Measurements from ENCODE around the gene ATP6V1B1. TPM values are rescaled to one million over a fixed set of nuclear protein-coding genes. Genes with fewer than 3 reads are reported as not detected.

The ATP6V1B1 gene
- total RNA-seq, 1 experiment from 2014 or later, result not detected

- TF ChIP-seq TEAD1 (CRISPR knock-in tag; IDR thresholded peaks at IDR 0.05) (no peak), NR3C1 (CRISPR knock-in tag; conservative IDR thresholded peaks at IDR 0.05; ENCODE audit: low read depth) (no peak), GABPB1 (CRISPR knock-in tag; IDR thresholded peaks at IDR 0.05) (no peak), ZNF423 (CRISPR knock-in tag; IDR thresholded peaks at IDR 0.05) (no peak), NFATC4 (CRISPR knock-in tag; IDR thresholded peaks at IDR 0.05) (no peak), ATF6 (CRISPR knock-in tag; IDR thresholded peaks at IDR 0.05) (no peak), FOXK1 (CRISPR knock-in tag; IDR thresholded peaks at IDR 0.05) (no peak), RELA (CRISPR knock-in tag; IDR thresholded peaks at IDR 0.05; ENCODE audit: borderline replicate concordance) (no peak), ZNF232 (CRISPR knock-in tag; IDR thresholded peaks at IDR 0.05) (no peak), SP1 (CRISPR knock-in tag; conservative IDR thresholded peaks at IDR 0.05) (no peak), ZNF396 (CRISPR knock-in tag; IDR thresholded peaks at IDR 0.05; ENCODE audit: borderline replicate concordance) (no peak), SOX15 (CRISPR knock-in tag; IDR thresholded peaks at IDR 0.05) (no peak)
- TF ChIP-seq, protein P1, sequence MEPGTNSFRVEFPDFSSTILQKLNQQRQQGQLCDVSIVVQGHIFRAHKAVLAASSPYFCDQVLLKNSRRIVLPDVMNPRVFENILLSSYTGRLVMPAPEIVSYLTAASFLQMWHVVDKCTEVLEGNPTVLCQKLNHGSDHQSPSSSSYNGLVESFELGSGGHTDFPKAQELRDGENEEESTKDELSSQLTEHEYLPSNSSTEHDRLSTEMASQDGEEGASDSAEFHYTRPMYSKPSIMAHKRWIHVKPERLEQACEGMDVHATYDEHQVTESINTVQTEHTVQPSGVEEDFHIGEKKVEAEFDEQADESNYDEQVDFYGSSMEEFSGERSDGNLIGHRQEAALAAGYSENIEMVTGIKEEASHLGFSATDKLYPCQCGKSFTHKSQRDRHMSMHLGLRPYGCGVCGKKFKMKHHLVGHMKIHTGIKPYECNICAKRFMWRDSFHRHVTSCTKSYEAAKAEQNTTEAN (CRISPR knock-in tag; IDR thresholded peaks at IDR 0.05), result no peak
- Mint-ChIP-seq H3K27ac (no peak overlapping the region), H3K9me3 (no peaks in the 10 kb centered on the region), H3K36me3 (no peaks in the 10 kb centered on the region), H3K4me3 (peak overlapping the region; percentile 4; the same call in 1 of the 2 replicates), H3K4me1 (peaks cover 47% of the 10 kb centered on the region), H3K27me3 (ENCODE audit: low read depth) (peaks cover 100% of the 10 kb centered on the region)
- CTCF ChIA-PET, result interaction anchor here (0.6 to 2.1 kb wide), 6 partner anchors 10 to 80 kb away, joined by 3 to 5 read pairs (median 3); no protein-coding TSS in a partner anchor
- POLR2A ChIA-PET, result no interaction called here
- DNase-seq (ENCODE audit: low spot score), result peak; percentile 62
- ATAC-seq, result no peak; the same call in 1 of the 2 replicates
Measured at GRCh38 chr2:70904371-70905216, 31.1 kb upstream of the ATP6V1B1 start.

DNA sequence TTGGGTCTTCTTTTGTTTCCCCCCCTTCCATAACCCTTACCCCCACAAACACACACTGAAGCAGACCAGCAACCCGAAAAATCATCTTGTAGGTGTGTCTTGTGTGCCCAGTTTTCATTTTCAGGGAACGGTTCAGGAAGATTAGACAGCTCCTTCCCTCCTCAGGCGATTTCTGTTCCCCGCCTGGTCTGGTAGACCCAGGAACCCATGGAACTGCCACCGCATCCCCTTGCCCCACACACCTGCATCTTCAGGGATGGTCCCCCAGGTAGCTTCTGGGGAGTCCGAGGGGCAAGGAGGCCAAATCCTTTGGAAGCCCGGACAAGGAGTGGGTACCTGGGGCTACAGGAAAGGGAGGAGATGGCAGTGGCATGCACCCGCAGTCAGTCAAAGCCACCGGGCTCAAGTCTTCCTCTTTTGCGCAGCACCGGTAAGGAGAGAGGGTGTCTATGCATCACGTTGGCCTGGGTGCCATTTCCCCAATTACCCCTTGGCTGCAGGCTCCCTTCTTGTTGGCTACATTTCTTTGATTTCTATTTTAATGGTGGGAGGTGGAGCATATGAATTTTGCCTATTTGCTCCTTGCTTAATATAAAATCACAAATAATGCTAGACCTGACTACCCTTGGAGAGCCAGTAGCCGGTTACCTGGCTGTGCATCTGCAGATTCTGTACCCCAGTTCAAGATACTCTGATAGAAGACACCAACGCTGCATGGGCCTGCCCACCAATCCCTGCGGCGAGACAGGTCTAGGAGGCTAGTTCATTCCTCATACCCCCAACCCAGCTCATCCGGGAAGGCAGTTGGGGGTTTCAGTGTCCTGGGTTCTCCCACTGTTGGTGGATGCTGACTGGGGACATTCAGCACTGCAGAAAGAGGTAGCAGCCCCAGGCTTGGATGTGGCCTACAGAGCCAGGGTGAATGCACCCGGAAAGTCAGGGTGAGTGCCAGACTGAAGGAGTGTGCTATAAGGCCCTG is 30.0 kb upstream of the ATP6V1B1 start:
- DNase-seq (ENCODE audit: low spot score), result no peak
- TF ChIP-seq CBFB (CRISPR knock-in tag; IDR thresholded peaks at IDR 0.05; ENCODE audit: low read depth) (no peak), ZNF512 (CRISPR knock-in tag; IDR thresholded peaks at IDR 0.05; ENCODE audit: borderline replicate concordance) (no peak), USF2 (CRISPR knock-in tag; IDR thresholded peaks at IDR 0.05) (no peak)
- TF ChIP-seq, protein P2, sequence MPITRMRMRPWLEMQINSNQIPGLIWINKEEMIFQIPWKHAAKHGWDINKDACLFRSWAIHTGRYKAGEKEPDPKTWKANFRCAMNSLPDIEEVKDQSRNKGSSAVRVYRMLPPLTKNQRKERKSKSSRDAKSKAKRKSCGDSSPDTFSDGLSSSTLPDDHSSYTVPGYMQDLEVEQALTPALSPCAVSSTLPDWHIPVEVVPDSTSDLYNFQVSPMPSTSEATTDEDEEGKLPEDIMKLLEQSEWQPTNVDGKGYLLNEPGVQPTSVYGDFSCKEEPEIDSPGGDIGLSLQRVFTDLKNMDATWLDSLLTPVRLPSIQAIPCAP (CRISPR knock-in tag; IDR thresholded peaks at IDR 0.05), result no peak
- TF ChIP-seq, protein P3, sequence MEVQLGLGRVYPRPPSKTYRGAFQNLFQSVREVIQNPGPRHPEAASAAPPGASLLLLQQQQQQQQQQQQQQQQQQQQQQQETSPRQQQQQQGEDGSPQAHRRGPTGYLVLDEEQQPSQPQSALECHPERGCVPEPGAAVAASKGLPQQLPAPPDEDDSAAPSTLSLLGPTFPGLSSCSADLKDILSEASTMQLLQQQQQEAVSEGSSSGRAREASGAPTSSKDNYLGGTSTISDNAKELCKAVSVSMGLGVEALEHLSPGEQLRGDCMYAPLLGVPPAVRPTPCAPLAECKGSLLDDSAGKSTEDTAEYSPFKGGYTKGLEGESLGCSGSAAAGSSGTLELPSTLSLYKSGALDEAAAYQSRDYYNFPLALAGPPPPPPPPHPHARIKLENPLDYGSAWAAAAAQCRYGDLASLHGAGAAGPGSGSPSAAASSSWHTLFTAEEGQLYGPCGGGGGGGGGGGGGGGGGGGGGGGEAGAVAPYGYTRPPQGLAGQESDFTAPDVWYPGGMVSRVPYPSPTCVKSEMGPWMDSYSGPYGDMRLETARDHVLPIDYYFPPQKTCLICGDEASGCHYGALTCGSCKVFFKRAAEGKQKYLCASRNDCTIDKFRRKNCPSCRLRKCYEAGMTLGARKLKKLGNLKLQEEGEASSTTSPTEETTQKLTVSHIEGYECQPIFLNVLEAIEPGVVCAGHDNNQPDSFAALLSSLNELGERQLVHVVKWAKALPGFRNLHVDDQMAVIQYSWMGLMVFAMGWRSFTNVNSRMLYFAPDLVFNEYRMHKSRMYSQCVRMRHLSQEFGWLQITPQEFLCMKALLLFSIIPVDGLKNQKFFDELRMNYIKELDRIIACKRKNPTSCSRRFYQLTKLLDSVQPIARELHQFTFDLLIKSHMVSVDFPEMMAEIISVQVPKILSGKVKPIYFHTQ (CRISPR knock-in tag; IDR thresholded peaks at IDR 0.05), result no peak
- TF ChIP-seq, protein P4, sequence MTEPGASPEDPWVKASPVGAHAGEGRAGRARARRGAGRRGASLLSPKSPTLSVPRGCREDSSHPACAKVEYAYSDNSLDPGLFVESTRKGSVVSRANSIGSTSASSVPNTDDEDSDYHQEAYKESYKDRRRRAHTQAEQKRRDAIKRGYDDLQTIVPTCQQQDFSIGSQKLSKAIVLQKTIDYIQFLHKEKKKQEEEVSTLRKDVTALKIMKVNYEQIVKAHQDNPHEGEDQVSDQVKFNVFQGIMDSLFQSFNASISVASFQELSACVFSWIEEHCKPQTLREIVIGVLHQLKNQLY (CRISPR knock-in tag; IDR thresholded peaks at IDR 0.05), result no peak

More for the DNA sequence above, 30.0 kb upstream of the ATP6V1B1 start:
- no peak for ATAC-seq
- Mint-ChIP-seq H3K27ac (no peak overlapping the region), H3K36me3 (no peaks in the 10 kb centered on the region), H3K4me1 (peaks cover 43% of the 10 kb centered on the region), H3K4me3 (no peak overlapping the region), H3K27me3 (ENCODE audit: low read depth) (peaks cover 100% of the 10 kb centered on the region), H3K9me3 (no peaks in the 10 kb centered on the region)
- ChIA-PET POLR2A (no interaction called here), CTCF (interaction anchor here (0.6 to 2.2 kb wide), 5 partner anchors 8 to 55 kb away, joined by 3 to 15 read pairs (median 6); no protein-coding TSS in a partner anchor)
